ENCODE results near the gene IFI44. TPM values are rescaled to one million over a fixed set of nuclear protein-coding genes. Genes with fewer than 3 reads are reported as not detected.

IFI44 gene
- total RNA-seq (2013) = 92.8 TPM
- polyA plus RNA-seq = 10 to 100 TPM; 23.0 to 48.1 (median 35.5) TPM
- 19.4 and 28.1 TPM in 2 replicates for polyA minus RNA-seq
- total RNA-seq = 7.5 to 290 (median 44.1) reads per million in 11 experiments

DNA sequence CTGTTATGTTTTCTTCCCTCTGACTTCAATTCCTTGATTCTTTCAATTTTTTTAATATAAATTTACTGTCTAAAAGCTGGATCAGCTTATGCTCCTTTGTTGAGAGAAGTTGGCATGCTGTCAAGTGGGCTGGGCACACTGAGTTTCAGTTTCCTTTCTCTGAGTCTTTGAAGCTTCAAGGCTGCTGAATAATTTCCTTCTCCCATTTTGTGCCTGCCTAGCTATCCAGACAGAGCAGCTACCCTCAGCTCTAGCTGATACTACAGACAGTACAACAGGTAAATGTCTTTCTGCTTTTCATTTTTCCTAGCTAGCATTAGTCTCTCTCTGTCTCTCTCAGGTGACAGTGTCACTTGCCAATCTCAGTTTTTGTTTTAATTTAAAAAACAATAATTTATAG is at the start of gene IFI44:
Gene IFI44, plus strand, starts transcription at position 204 of the 400 bp plus-strand sequence. CDS start 365 bp downstream, outside the sequence.
- Histone ChIP-seq H4K20me1 (ENCODE audit: insufficient read depth, low read length) (peaks cover 6% of the 10 kb centered on the region), H3K4me3 (replicated peaks in 1 of 3; ENCODE audit: low read depth in 2 of 3, low read length in 3 of 3) (peak within 1 kb of the TSS; percentile 53 to 95 (median 78)), H3K9me3 (replicated peaks in 1 of 2; ENCODE audit: control insufficient read depth in 1 of 2, insufficient read depth in 1 of 2, low read length in 2 of 2) (peaks cover 19 to 20% of the 10 kb centered on the region in 2 donors), H3K4me2 (replicated peaks; ENCODE audit: extremely low read depth, low read length, poor library complexity, severe bottlenecking) (peak within 1 kb of the TSS; percentile 90), H3K27me3 (ENCODE audit: control insufficient read depth in 2 of 2, insufficient read depth in 2 of 2, low read length in 2 of 2) (no peaks in the 10 kb centered on the region), H3K36me3 (replicated peaks in 1 of 2; ENCODE audit: control insufficient read depth in 1 of 2, insufficient read depth in 2 of 2, low read length in 2 of 2) (peaks cover 0 to 9% of the 10 kb centered on the region in 2 donors), H2AFZ (ENCODE audit: insufficient read depth, low read depth, low read length, poor library complexity, severe bottlenecking) (peak within 1 kb of the TSS; percentile 69), H3K9ac (ENCODE audit: insufficient read depth, low read length, poor library complexity, severe bottlenecking) (peak within 1 kb of the TSS; percentile 54), H3K79me2 (ENCODE audit: insufficient read depth, low read length) (peaks cover 39% of the 10 kb centered on the region), H3K27ac (ENCODE audit: low read depth in 1 of 2, low read length in 2 of 2) (peak within 1 kb of the TSS in 1 of 2 donors; percentile 78), H3K4me1 (ENCODE audit: control insufficient read depth in 1 of 2, insufficient read depth in 2 of 2, low read length in 2 of 2) (peaks cover 44 to 59% of the 10 kb centered on the region in 2 donors)
- TF ChIP-seq, protein P1, sequence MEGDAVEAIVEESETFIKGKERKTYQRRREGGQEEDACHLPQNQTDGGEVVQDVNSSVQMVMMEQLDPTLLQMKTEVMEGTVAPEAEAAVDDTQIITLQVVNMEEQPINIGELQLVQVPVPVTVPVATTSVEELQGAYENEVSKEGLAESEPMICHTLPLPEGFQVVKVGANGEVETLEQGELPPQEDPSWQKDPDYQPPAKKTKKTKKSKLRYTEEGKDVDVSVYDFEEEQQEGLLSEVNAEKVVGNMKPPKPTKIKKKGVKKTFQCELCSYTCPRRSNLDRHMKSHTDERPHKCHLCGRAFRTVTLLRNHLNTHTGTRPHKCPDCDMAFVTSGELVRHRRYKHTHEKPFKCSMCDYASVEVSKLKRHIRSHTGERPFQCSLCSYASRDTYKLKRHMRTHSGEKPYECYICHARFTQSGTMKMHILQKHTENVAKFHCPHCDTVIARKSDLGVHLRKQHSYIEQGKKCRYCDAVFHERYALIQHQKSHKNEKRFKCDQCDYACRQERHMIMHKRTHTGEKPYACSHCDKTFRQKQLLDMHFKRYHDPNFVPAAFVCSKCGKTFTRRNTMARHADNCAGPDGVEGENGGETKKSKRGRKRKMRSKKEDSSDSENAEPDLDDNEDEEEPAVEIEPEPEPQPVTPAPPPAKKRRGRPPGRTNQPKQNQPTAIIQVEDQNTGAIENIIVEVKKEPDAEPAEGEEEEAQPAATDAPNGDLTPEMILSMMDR (IDR thresholded peaks at IDR 0.05) = no peak
- no peaks in the 10 kb centered on the region for H3K27me3 Mint-ChIP-seq (ENCODE audit: low read depth in 3 of 3)
- H3K4me1 Mint-ChIP-seq = peaks cover 64% of the 10 kb centered on the region
- intact Hi-C loops (cut with micrococcal nuclease) = no loop called here
- peaks cover 14 to 27% (median 24%) of the 10 kb centered on the region in 7 donors for H3K9me3 Mint-ChIP-seq
- H3K4me3 Mint-ChIP-seq = peak within 1 kb of the TSS; percentile 76 to 88
- peak; percentile 55 to 78 (median 56) for DNase-seq
- H3K27ac Mint-ChIP-seq = peak within 1 kb of the TSS; percentile 56 to 93 (median 82)
- H3K36me3 Mint-ChIP-seq = peaks cover 7 to 18% of the 10 kb centered on the region in 2 donors

DNA sequence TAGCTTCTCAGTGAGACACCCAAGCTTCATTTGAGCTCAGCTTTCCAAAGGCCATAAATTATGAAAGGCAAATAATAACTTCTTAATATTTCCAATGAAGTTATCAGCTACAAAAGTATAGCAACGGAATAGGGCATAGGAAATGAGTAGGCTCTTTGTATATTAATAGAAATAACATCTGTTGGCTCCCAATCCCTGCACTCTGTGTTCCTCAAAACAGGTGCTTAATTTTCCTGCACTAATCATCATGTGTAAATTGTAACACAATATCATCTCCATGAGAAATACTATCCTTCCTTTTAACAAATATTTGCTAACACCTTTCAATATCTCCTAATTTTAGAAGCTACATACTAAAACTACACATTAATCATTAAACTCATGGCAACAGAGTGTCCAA is 48.6 kb upstream of the IFI44 start:
- intact Hi-C loops (cut with micrococcal nuclease) = loop anchor here in 1 of 2 donors (10.0 kb wide), 1 partner anchor 466 kb away; no protein-coding TSS in a partner anchor
- H3K4me3 ChIP-seq (replicated peaks in 1 of 3; ENCODE audit: low read depth in 2 of 3, low read length in 3 of 3) = no peak overlapping the region
- no peaks in the 10 kb centered on the region for H4K20me1 ChIP-seq (ENCODE audit: insufficient read depth, low read length)
- H2AFZ ChIP-seq (ENCODE audit: insufficient read depth, low read depth, low read length, poor library complexity, severe bottlenecking) = no peak overlapping the region
- DNase-seq = no peak
- no peaks in the 10 kb centered on the region for H3K4me1 ChIP-seq (ENCODE audit: control insufficient read depth in 1 of 2, insufficient read depth in 2 of 2, low read length in 2 of 2)
- no peak overlapping the region for H3K9ac ChIP-seq (ENCODE audit: insufficient read depth, low read length, poor library complexity, severe bottlenecking)
- H3K27me3 ChIP-seq (ENCODE audit: control insufficient read depth in 2 of 2, insufficient read depth in 2 of 2, low read length in 2 of 2) = no peaks in the 10 kb centered on the region
- H3K36me3 Mint-ChIP-seq = no peaks in the 10 kb centered on the region
- H3K36me3 ChIP-seq (replicated peaks in 1 of 2; ENCODE audit: control insufficient read depth in 1 of 2, insufficient read depth in 2 of 2, low read length in 2 of 2) = no peaks in the 10 kb centered on the region
- H3K27me3 Mint-ChIP-seq (ENCODE audit: low read depth in 3 of 3) = peaks cover 0 to 4% (median 0%) of the 10 kb centered on the region in 3 donors
- no peak overlapping the region for H3K4me3 Mint-ChIP-seq
- no peak overlapping the region for H3K4me2 ChIP-seq (replicated peaks; ENCODE audit: extremely low read depth, low read length, poor library complexity, severe bottlenecking)
- no CpG with 5 or more reads among the region's 1 CpG for WGBS (ENCODE audit: insufficient coverage)
- no peaks in the 10 kb centered on the region for H3K4me1 Mint-ChIP-seq
- no peaks in the 10 kb centered on the region for H3K9me3 Mint-ChIP-seq
- no peak overlapping the region for H3K27ac Mint-ChIP-seq
- no peaks in the 10 kb centered on the region for H3K79me2 ChIP-seq (ENCODE audit: insufficient read depth, low read length)
- H3K27ac ChIP-seq (ENCODE audit: low read depth in 1 of 2, low read length in 2 of 2) = no peak overlapping the region
- TF ChIP-seq, protein P1 (IDR thresholded peaks at IDR 0.05) = no peak
- H3K9me3 ChIP-seq (replicated peaks in 1 of 2; ENCODE audit: control insufficient read depth in 1 of 2, insufficient read depth in 1 of 2, low read length in 2 of 2) = no peaks in the 10 kb centered on the region
